D721Med (cell line): ENCODE results near the gene CGB1.
"Not testable (repeated sequence)": the region's sequence is repeated elsewhere in the genome, so short reads cannot be mapped to it uniquely, and the experiment has no call there.

Source experiments
- DNase-seq: peaks from one replicate; pipeline ENCODE4 v3.0.0; 2011; ENCODE audit warnings: low spot score; ENCODE audit not compliant: insufficient read length
- FAIRE-seq: peaks from 2 replicates; lab custom pipeline; 2011; peaks lifted over from hg19 to GRCh38; lab: Jason Lieb, UNC
- CTCF ChIP-seq: IDR thresholded peaks from 2 replicates; pipeline ENCODE4 v1.5.1; 2012; ENCODE audit warnings: mild to moderate bottlenecking, control low read depth; ENCODE audit not compliant: insufficient read depth; ENCODE audit errors: missing control alignments

CGB1 gene

DNA sequence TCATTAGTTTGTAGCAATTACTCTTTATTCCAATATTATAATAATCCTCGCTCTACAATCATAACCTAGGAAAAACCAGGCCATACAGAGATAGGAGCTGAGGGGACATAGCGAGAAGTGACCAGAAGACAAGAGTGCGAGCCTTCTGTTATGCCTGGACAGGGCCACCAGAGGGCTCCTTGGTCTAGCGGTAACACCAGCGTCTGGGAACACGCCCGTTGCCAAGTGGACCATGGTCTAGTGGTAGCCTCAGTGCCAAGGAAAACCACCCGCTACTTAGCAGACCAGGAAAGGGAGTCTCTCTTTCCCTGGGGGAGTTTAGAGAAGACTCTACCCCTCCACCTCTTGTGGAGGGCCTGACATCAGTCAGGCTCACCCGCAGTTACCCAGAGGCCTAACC lies 38.2 kb upstream of the CGB1 start:
- not testable (repeated sequence) for DNase-seq, FAIRE-seq
- TF ChIP-seq CTCF, result peak; percentile 49

DNA sequence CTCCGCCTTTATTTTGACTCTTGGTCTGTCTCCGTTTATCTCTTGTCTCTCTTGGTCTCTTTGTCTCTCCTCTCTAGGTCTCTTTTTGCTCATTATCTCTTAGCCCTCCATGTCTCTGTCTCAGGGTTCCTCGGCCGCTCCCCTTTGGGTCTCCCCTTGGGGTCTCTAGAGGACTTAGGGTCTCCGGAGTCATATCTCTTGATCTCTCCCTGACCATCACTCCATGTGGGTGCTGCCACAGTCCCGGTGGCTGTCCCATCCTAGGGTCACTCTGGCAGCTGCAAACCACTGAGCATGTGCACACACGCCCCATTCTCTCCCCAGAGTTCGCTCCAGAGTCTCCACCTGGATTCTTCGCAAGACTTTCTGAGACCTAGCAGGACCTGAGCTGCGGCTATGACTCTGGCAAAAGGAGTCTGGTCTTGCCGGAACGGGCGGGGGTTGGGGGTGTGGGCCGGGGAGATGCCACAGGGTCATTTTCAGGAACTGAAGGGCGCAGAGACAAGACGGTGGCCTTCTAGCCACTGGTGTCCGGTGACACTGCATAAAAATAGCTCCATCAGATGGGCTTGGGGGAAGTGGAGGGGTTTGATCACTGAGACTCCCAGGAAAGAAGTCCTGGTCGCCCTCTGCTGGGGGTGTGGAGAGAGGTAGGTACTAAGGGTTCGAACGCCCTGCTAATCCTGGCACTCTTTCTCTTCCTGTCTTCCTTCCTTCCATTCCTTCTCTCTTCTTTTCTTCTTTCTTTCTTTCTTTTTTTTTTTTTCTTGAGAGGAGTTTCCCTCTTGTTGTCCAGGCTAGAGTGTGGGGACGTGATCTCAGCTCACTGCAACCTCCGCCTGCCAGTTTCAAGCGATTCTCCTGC lies 37.1 kb upstream of the CGB1 start:
- DNase-seq (no peak), FAIRE-seq (no peak)
- peak; percentile 32 for TF ChIP-seq CTCF

DNA sequence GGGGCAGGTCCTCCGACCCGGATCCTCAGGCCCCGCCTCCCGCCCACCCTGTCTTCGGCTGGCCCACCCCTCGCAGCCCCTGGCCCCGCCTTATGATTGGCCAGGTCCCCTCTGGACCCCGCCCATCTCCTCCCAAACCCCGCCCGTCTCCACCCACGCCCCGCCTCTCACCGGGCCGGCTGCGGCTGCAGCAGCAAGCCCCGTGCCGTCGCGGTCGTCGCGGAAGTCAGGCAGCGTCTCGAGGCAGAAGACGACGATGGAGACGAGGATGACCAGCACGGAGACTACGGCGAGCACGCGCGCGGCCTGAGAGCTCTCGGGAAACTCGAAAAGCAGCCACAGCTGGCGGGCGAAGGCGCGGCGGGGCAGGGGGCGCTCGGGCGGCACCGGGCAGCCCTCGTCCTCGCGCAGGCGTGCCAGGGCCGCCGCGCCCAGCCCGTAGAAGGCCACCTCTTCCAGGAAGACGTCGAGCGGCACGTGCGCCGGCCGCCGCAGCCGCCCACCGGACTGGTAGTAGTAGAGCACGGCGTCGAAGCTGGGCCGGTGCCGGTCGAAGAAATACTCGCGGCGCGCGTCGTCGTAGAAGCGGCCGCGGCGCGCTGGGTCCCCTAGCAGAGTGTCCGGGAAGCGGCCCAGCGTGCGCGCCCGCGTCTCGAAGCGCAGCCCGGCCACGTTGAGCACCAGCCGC lies 35.3 kb upstream of the CGB1 start:
- DNase-seq (peak; percentile 22), FAIRE-seq (no peak)
- TF ChIP-seq CTCF, result peak; percentile 5

DNA sequence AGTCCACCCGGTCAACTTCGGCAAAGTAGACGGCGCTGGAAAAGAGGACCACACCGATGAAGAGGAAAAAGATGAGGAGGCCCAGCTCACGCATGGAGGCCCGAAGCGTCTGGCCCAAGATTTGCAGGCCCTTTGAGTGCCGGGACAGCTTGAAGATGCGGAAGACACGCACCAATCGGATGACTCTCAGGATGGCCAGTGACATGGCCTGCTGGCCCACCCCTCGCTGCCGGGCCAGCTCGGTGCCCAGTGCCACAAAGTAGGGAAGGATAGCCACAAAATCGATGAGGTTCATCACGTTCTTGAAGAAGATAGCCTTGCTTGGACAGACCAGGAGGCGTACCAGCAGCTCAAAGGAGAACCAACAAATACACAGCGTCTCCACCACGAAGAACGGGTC lies 33.7 kb upstream of the CGB1 start:
- no peak for TF ChIP-seq CTCF
- FAIRE-seq (no peak), DNase-seq (no peak)

DNA sequence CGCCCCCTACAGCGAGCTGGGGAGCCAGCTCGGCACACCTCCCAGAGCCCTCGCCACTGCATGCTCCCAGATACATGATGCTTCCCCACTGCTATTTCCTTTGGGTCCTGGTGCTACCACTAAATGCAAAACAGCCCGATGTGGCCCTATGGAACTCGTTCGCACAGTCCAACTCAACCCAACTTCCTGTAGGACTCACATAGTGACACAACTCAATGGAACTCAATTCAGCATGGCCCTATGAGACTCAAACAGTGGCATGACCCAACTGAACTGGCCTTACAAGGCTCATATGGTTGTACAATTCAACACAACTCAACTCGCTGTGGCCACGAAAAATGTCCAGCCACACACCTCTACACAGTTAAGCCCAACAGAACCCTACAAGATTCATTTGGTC lies 32.3 kb upstream of the CGB1 start:
- no peak for FAIRE-seq

GRCh38 chr19:49067554-49067953 lies 30.9 kb upstream of the CGB1 start:
- FAIRE-seq, result no peak
- DNase-seq, result no peak
- TF ChIP-seq CTCF, result no peak

More for the DNA sequence above, 32.3 kb upstream of the CGB1 start:
- TF ChIP-seq CTCF, result no peak
- DNase-seq, result no peak
